ENCODE data around the gene EPN3.

EPN3 gene

GRCh38 chr17:50511058-50511457 is 21.5 kb upstream of the EPN3 start:
- DNase-seq (ENCODE audit: low read depth): peak; percentile 42

GRCh38 chr17:50513495-50513894 is 19.0 kb upstream of the EPN3 start:
- no peak for DNase-seq (ENCODE audit: low read depth)

- no peak for DNase-seq (ENCODE audit: low read depth)
These were observed 18.1 kb upstream of the EPN3 start for GRCh38 chr17:50514388-50514787.

- DNase-seq (ENCODE audit: low read depth): peak; percentile 83
These were observed 17.4 kb upstream of the EPN3 start for GRCh38 chr17:50514936-50515702.

- DNase-seq (ENCODE audit: low read depth): no peak
These were observed 15.5 kb upstream of the EPN3 start for GRCh38 chr17:50517011-50517410.

GRCh38 chr17:50517504-50518383 is 14.8 kb upstream of the EPN3 start:
- DNase-seq (ENCODE audit: low read depth): no peak

GRCh38 chr17:50518384-50519023 is 14.0 kb upstream of the EPN3 start:
- DNase-seq (ENCODE audit: low read depth): peak; percentile 55

- peak; percentile 24 for DNase-seq (ENCODE audit: low read depth)
These were observed 13.2 kb upstream of the EPN3 start for GRCh38 chr17:50519141-50519834.

GRCh38 chr17:50520483-50520882 is 12.1 kb upstream of the EPN3 start:
- DNase-seq (ENCODE audit: low read depth): no peak

- no peak for DNase-seq (ENCODE audit: low read depth)
These were observed 11.0 kb upstream of the EPN3 start for GRCh38 chr17:50521514-50521913.

GRCh38 chr17:50522766-50523165 is 9.8 kb upstream of the EPN3 start:
- DNase-seq (ENCODE audit: low read depth): no peak

- DNase-seq (ENCODE audit: low read depth): no peak
These were observed 9.3 kb upstream of the EPN3 start for GRCh38 chr17:50523208-50523607.

GRCh38 chr17:50524838-50525237 is 7.7 kb upstream of the EPN3 start:
- DNase-seq (ENCODE audit: low read depth): no peak

GRCh38 chr17:50527155-50527762 is 5.3 kb upstream of the EPN3 start:
- DNase-seq (ENCODE audit: low read depth): no peak

- no peak for DNase-seq (ENCODE audit: low read depth)
These were observed 4.5 kb upstream of the EPN3 start for GRCh38 chr17:50527949-50528474.

GRCh38 chr17:50529849-50530248 is 2.7 kb upstream of the EPN3 start:
- no peak for DNase-seq (ENCODE audit: low read depth)

GRCh38 chr17:50531428-50532025 is 1.0 kb upstream of the EPN3 start:
- DNase-seq (ENCODE audit: low read depth): no peak

- no peak for DNase-seq (ENCODE audit: low read depth)
These were observed 650 bp downstream of the EPN3 start for GRCh38 chr17:50533185-50533584.

- DNase-seq (ENCODE audit: low read depth): peak; percentile 46
These were observed 1.2 kb downstream of the EPN3 start for GRCh38 chr17:50533720-50534148.

GRCh38 chr17:50534222-50534978 is 1.9 kb downstream of the EPN3 start:
- DNase-seq (ENCODE audit: low read depth): peak; percentile 52
